GM18505 (cell line): ENCODE results near the gene ABCG1.

Experiments used
- ATAC-seq: cut with Tn5 transposase; IDR thresholded peaks from one replicate; pipeline ENCODE4 v1.9.1; 2021; ENCODE audit not compliant: unreplicated experiment
- POLR2A ChIP-seq: IDR thresholded peaks from 4 replicates; pipeline ENCODE4 v1.6.1; 2011; ENCODE audit warnings: borderline replicate concordance; ENCODE audit not compliant: insufficient read depth, insufficient read length; ENCODE audit errors: extremely low read depth

ABCG1 gene

DNA sequence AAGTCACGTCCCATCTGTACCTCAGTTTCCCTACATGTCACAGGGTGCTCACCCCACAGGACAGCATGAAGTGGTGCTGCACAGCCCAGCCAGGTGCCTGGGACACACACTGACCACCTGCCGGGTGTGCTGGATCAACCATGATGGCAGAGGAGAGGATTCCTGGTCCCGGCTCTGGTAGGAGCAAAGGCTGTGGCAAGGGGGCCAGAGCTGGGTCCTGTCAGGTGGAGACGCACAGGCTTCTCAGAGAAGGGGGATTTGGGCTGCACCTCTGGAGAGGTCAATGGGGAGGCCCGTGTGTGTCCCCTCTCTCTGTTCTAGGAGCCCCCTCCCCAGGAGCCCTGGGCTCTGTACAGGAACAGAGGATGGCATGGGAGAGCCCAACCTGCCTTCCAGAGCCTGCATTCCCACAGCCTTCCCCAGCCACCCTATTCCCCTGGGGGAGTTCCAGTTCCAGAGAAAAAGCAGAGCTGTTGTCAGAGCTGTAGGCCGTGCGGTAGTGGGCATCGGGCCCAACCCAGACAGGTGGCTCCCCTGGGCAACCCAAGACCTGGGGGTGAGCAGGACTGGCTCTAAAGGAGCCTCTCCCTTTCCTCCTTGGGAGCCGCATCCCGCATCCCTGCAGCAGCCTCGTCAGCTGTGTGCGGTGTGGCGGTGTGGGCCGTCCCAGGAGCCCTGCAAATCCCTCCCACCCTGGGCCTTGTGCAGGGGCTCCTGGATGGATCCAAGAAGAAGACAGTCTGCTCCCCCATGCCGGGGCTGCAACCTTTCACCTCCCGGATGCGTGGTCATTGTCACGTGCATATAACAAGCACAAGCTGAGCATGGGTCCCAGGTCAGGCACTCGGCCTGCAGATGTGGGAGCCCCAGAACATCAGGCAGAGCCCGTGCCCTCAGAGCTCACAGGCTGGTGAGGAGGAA is 99.1 kb downstream of the ABCG1 start:
- ATAC-seq = no peak
- TF ChIP-seq POLR2A = no peak

DNA sequence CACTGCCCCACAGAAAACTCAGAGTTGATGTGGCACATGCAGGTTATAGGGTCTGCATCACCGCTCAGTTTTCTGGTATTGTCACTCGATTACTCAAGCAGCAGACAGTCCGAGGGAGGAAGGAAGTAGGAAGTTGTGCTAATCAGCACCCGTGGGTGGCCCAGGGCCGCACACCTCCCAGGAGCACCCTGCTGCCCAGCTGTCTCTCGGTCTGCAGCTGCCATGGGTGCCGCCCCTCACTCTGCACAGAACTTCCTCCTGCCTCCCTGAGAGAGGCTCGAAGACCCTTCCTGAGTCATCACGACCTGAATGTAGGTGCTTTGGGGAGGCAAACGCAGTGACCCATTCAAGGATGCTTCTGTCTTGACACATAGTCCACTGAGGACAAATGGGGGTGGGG is 100.4 kb downstream of the ABCG1 start:
- TF ChIP-seq POLR2A = no peak
- ATAC-seq = no peak

DNA sequence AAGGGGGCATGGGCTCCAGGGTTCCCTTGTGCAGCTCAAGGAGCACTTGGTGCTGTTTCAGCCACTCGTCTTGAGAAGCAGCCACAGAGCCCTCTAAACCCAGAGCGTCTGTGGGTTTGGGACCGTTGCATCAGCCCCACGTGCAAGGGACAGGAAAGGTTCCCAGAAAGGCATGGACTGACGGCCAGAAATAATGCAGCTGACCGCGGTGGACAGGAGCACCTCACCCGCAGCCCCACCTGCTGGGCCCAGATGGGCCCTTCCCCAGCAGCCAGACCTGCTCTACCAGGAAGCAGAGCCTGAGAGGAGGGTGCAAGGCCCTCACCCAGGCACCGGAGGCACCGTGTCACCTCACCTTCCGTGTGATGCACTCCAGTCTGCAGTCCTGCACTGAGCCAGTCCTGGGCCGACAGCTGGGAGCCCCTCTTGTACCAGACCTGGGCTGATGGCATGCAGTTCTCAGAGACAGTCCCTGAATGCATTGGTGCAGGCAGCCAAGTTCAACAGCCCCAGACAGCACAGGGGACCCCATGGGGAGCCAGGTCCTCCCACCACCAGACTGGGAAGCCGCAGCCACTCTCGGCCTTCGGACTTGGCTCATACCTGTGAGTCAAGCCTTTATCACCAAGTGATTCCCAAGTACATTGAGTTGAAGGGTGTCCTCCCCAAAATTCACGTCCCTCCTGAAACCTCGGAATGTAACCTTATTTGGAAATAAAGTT is 101.1 kb downstream of the ABCG1 start:
- no peak for ATAC-seq
- TF ChIP-seq POLR2A = no peak

DNA sequence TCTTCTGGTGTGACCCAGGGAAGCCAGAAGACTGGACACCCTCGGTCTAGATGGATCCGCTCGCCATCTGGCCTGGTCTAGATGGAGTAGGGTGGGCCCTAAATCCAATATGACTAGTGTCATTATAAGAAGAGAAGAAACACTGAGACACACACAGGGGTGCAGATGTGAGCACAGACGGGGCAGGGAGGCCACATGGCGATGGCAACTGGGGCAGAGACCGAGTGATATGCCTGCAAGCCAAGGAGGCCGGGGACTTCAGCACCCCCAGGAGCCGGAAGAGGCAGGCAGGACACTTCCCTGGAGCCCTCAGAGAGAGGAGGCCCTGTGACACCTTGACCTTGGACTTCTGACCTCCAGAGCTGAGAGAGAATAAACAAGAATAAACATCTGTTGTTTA is 101.9 kb downstream of the ABCG1 start:
- no peak for ATAC-seq
- TF ChIP-seq POLR2A = no peak

DNA sequence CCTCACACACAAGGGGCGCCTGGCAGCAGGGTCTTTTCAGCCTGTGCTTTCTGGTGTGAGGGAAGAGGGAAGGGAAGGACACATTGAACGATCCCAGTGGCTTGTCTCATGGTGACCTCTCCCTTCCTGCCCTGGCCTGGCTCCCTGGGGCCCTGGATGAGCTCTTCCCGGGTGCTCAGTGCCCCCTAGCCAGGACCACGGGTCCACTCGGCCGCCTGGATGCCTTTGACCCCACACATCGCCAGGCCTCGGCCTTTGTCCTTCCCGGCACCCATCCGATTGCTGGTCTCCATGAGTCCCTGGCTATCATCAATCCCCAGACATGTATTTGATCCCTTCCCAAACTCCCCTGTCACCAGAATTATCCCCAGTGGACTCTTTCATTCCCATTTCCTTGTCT is 102.3 kb downstream of the ABCG1 start:
- TF ChIP-seq POLR2A = no peak
- no peak for ATAC-seq

DNA sequence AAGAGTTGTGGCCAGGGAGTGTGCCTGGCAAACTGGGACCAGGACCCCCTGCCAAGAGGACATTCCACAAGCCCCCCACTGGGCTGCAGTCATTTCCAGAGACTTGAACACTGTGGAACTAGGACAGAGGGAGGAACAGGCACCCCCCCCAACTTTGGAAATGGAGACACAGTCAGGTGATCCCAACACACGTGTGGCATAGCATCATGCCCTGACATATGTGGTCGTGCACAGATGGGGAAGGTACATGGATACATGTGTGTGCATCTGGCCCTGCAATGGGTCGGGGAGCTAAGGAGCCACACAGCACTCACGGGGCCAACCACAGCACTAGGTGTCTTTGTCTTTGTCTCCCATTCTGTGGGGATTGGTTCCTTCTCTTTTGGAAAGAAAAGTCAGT is 102.9 kb downstream of the ABCG1 start:
- no peak for ATAC-seq

DNA sequence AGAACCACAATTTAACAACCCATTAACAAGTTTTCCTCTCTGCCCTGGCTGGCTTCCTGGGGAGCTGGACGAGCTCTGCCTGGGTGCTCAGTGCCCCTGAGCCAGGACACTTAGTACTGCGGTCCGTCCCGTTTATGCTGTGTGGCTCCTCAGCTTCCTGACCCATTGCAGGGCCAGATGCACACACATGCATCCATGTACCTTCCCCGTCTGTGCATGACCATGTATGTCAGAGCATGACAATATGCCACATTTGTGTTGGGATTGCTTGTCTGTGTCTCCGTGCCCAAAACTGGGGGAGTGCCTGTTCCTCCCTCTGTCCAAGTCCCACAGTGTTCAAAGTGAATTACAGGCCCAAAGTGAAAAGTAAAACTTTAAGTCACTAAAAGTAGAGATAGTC is 106.0 kb downstream of the ABCG1 start:
- no peak for ATAC-seq
- no peak for TF ChIP-seq POLR2A

More for the DNA sequence above, 102.9 kb downstream of the ABCG1 start:
- no peak for TF ChIP-seq POLR2A

DNA sequence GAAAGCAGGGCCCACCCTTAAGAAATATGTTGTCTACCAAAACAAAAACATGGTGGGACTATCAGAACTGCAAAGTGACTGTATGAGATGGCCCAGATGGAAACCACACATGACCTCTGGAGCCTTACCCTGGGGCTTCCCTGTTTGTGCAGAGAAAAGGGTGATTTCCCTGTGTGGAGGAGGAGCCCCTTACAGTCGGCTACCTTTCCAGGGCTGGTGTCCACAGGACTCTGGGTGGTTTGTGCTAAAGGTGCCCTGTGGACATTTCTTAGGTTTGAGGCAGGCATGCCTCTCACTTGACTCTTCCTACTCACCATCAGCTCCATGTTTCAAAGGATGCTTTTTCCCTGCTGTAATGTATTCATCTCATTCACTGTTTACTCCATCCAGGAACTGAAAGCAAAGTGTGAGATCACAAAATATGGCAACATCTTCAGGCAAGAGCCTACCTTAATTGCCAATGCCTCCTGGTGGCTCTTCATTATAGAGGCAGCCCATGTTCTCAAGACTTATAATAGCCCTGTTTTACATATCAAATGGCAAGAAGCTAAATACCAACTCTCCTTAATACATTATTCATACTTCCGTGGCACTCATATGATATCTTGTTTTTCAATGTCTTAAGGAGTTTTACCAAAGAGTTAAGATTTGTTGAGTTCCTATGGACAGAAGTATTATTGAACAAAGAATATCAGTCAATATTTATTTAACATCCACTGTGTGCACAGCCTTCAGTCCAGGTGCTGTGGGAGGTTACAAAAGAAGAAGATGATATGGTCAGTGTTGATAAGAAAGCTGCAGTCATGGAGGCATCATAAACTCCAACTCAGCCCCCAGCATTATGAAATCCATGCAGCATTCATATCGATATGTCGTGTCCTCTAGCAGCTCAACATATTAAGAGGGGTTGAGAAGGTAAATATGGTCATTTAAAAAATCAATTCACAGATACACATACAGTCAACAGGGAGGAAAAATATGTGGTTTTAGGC is 111.7 kb downstream of the ABCG1 start:
- no peak for TF ChIP-seq POLR2A
- ATAC-seq = no peak

DNA sequence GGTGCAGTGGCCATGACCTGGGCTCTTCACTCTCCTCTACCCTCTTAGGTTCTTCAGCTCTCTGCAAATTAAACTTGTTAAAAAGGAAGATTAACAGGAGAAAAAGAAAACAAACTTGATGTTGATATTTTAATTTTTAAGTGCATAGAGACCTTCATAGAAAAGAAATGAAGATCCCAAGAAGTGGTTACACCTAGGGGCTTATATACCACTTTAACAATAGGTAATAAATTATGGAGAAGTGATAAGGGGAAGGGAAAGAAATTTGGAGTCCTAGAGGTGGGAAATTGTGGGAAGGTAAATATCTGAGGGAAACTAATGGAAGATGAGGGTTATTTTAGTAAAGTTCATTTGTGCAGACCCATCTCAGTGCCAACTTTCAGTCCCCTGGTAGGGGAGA is 112.7 kb downstream of the ABCG1 start:
- ATAC-seq = no peak
- no peak for TF ChIP-seq POLR2A

DNA sequence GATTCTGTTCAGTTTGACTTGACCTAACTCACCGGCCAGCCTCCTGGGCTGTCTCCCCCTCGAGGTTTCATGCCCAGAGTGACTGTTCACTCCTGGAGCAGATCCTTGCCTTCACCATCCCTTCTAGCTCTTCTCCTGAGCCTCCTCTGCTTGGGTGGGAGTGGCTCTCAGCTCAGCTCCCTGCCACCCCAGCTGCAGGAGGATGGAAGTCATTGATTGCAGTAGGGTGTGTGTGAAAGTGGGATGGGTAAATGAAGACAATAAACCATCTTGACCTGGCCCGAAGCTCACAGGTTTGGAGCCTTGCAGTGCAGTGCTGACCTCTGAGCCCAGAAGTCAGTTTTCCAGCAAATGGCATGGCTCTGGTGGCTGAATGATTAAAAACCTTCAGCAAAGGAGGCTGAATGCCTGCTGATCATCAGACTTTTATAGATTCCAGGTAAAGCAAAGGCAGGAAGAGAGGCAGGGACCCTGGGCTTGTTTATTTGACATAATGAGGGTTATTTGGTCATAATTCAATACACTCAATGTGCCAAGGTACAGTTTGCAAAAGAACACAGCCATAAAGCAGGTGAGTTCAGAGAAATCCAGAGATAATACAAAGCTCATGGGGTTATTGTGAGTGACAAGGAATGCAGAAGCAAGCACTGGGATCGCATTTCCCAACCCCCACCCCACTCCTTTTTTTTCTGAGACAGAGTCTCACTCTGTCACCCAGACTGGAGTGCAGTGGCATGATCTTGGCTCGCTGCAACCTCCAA is 113.8 kb downstream of the ABCG1 start:
- TF ChIP-seq POLR2A = no peak
- ATAC-seq = no peak

DNA sequence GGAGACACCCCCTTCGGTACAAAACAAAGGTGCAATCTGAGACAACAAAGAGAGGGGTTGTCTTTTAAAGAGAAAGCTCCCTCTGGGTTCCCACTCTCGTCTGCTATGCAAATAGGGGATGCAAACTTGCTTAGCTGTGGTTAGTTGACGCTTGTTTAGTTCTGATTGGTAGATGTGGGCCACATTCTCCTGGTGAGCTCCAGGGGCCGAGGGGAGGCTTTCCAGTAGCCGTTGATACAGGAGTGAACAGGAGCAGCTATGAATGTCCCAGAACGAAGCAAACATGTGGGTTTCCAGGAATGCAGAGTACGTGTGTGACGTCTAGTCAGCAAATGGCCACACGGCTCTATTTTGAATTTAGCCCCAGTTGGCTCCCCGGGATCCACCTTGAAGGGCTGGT is 117.1 kb downstream of the ABCG1 start:
- no peak for TF ChIP-seq POLR2A
- no peak for ATAC-seq

DNA sequence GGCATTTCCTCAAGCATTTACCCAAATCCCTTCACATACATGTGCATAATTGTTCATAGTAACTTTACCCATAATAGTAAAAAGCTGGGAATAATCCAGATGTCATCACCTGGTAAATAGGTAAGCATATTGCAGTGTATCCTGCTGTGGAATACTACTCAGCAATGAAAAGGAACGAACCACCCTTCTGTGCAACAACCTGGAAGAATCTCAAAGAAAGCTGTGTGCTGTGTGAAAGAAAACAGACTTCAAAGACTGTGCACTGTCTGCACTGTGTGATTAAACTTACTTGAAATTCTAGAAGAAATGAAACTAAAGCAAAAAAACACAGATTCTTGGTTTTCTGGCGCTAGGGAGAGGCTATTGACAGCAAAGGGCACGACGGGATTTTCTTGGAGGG is 118.3 kb downstream of the ABCG1 start:
- TF ChIP-seq POLR2A = no peak
- ATAC-seq = no peak

DNA sequence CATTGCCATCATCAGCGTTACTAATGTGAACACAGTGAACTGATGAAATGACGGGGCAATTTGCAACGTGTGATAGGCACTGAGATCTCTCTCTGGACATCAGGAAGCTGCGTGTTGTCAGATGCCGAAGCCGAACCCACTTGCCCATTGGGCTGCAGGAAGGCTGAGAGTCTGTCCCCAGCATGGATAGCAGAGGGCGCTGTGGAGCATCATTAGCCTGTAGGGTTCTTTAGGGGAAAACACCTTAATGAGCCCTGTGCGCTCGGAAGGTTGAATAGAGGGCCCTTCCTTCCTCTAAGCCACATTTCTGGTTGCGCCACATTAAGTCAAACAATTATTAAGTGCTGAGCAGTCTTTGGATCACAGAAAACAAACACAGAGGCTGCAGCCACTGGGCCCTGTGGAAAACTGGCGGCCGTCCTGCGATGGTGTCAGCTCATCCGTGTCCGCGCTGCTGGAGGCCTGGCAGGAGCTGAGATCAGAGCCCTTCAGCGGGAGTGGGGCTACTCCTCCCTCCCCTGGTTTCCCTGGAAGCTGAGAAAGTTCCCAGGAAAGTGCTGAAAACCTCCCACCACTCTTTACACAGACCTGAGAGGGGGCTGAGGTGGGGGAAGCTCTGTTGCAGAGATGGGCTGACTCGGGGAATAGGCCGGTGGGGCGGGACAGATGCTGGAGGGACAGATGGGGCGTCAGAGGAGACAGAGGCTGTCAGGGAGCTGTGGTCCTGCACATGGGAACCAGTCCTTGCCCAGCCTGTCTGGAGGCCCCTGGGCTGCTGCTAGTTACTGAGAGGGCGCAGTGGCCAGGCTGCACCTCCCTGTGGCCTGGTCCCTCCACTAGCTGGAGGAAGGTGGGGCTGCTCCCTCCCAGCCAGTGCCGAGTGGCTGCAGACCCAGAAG is 119.1 kb downstream of the ABCG1 start:
- ATAC-seq = no peak
- TF ChIP-seq POLR2A = no peak
